Breast epithelium (tissue), 3 donors: Measurements from ENCODE around the gene TEX261.

Experiments used
- CTCF ChIP-seq, 3 donors: fragments of 450-650 bp; IDR thresholded peaks; one replicate each; pipeline ENCODE4 v1.5.1; 2016 to 2017; ENCODE audit warnings: antibody characterized with exemption in 3 of 3, mild to moderate bottlenecking in 3 of 3, moderate library complexity in 3 of 3
- POLR2A ChIP-seq: fragments of 450-650 bp; IDR thresholded peaks from one replicate; pipeline ENCODE4 v1.6.1; 2016; ENCODE audit warnings: antibody characterized with exemption, mild to moderate bottlenecking, moderate library complexity
- POLR2AphosphoS5 ChIP-seq, 3 donors: sonication (generic); formaldehyde crosslinking; IDR thresholded peaks; one replicate each; pipeline ENCODE4 v1.6.1; 2017; ENCODE audit warnings: antibody characterized with exemption in 3 of 3

- peak; percentile 54 to 78 (median 67) for TF ChIP-seq CTCF (IDR thresholded peaks at IDR 0.05)
- TF ChIP-seq POLR2AphosphoS5 (IDR thresholded peaks at IDR 0.05): no peak
- no peak for TF ChIP-seq POLR2A
Observed at GRCh38 chr2:71000780-71001591, 6.3 kb upstream of the TEX261 start.
